Tibial nerve (tissue), 3 donors: ENCODE measurements around the gene TTLL8.

Experiments
- POLR2A ChIP-seq, 2 donors: fragments of 450-650 bp; IDR thresholded peaks; one replicate each; pipeline ENCODE4 v1.6.1; 2017; ENCODE audit warnings: antibody characterized with exemption in 2 of 2, mild to moderate bottlenecking in 2 of 2, moderate library complexity in 2 of 2
- TF ChIP-seq, protein P1 (sequence below), 5 experiments: fragments of 200-600 bp in 3 of 5; fragments of 450-650 bp in 2 of 5; sonication (generic) in 3 of 5; IDR thresholded peaks; one replicate each; pipeline ENCODE4 v1.5.1; 2016 to 2019; ENCODE audit warnings: antibody characterized with exemption in 5 of 5, mild to moderate bottlenecking in 3 of 5, moderate library complexity in 2 of 5

DNA sequence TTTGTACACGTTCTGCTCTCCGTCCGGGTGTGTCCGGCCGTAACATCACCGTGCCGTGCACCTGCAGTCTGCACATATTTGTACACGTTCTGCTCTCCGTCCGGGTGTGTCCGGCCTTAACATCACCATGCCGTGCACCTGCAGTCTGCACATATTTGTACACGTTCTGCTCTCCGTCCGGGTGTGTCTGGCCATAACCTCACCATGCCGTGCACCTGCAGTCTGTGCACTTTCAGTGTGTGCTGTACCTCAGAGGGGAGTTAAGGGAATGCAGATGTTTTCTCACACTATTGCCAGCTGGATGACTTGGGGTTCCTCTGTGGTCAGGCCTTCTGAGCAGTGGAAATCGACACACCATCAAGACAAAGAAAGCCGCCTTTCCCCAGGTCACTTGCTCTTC lies 4.2 kb downstream of the TTLL8 start:
- TF ChIP-seq, protein P1, sequence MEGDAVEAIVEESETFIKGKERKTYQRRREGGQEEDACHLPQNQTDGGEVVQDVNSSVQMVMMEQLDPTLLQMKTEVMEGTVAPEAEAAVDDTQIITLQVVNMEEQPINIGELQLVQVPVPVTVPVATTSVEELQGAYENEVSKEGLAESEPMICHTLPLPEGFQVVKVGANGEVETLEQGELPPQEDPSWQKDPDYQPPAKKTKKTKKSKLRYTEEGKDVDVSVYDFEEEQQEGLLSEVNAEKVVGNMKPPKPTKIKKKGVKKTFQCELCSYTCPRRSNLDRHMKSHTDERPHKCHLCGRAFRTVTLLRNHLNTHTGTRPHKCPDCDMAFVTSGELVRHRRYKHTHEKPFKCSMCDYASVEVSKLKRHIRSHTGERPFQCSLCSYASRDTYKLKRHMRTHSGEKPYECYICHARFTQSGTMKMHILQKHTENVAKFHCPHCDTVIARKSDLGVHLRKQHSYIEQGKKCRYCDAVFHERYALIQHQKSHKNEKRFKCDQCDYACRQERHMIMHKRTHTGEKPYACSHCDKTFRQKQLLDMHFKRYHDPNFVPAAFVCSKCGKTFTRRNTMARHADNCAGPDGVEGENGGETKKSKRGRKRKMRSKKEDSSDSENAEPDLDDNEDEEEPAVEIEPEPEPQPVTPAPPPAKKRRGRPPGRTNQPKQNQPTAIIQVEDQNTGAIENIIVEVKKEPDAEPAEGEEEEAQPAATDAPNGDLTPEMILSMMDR (IDR thresholded peaks at IDR 0.05), result no peak
- TF ChIP-seq POLR2A (IDR thresholded peaks at IDR 0.05), result no peak
